Activated T-cell treated with anti-CD3 and anti-CD28 coated beads for 48 hours (primary cell): ENCODE results near the gene CALM3.
"Not testable (repeated sequence)": the region's sequence is repeated elsewhere in the genome, so short reads cannot be mapped to it uniquely, and the experiment has no call there.

Source experiments
- DNase-seq: peaks from one replicate; pipeline ENCODE4 v3.0.0-alpha.2; 2020; ENCODE audit warnings: low read depth

The CALM3 gene

GRCh38 chr19:46601318-46602224 lies at the start of gene CALM3:
Gene CALM3 (plus strand): TSS chr19:46601330. CDS start chr19:46601435, 105 bp downstream.
- no peak for DNase-seq

- no peak for DNase-seq
These were observed 48.2 kb upstream of the CALM3 start for GRCh38 chr19:46552891-46553290.

- DNase-seq = no peak
These were observed 47.0 kb upstream of the CALM3 start for GRCh38 chr19:46554161-46554560.

- no peak for DNase-seq
These were observed 45.4 kb upstream of the CALM3 start for GRCh38 chr19:46555628-46556280.

GRCh38 chr19:46556471-46556870 lies 44.7 kb upstream of the CALM3 start:
- DNase-seq = not testable (repeated sequence)

- DNase-seq = no peak
These were observed 41.9 kb upstream of the CALM3 start for GRCh38 chr19:46559203-46559602.

GRCh38 chr19:46559675-46560074 lies 41.5 kb upstream of the CALM3 start:
- DNase-seq = not testable (repeated sequence)

- DNase-seq = no peak
These were observed 36.4 kb upstream of the CALM3 start for GRCh38 chr19:46564701-46565100.

- DNase-seq = peak; percentile 6
These were observed 29.6 kb upstream of the CALM3 start for GRCh38 chr19:46571495-46571894.

GRCh38 chr19:46573679-46574498 lies 27.2 kb upstream of the CALM3 start:
- DNase-seq = no peak

- DNase-seq = peak; percentile 23
These were observed 26.6 kb upstream of the CALM3 start for GRCh38 chr19:46574533-46574932.

- DNase-seq = no peak
These were observed 22.7 kb upstream of the CALM3 start for GRCh38 chr19:46578450-46578849.

GRCh38 chr19:46579361-46579879 lies 21.7 kb upstream of the CALM3 start:
- no peak for DNase-seq

- DNase-seq = no peak
These were observed 20.9 kb upstream of the CALM3 start for GRCh38 chr19:46580247-46580646.

- no peak for DNase-seq
These were observed 15.6 kb upstream of the CALM3 start for GRCh38 chr19:46585539-46585938.

GRCh38 chr19:46586294-46586693 lies 14.8 kb upstream of the CALM3 start:
- DNase-seq = no peak

- DNase-seq = no peak
These were observed 13.3 kb upstream of the CALM3 start for GRCh38 chr19:46587861-46588260.

- no peak for DNase-seq
These were observed 9.9 kb upstream of the CALM3 start for GRCh38 chr19:46591254-46591653.

GRCh38 chr19:46591870-46592269 lies 9.3 kb upstream of the CALM3 start:
- DNase-seq = no peak

- no peak for DNase-seq
These were observed 5.1 kb upstream of the CALM3 start for GRCh38 chr19:46596008-46596407.

- DNase-seq = no peak
These were observed 2.7 kb upstream of the CALM3 start for GRCh38 chr19:46598372-46598917.
